ENCODE measurements around the gene FAM9B. TPM values are rescaled to one million over a fixed set of nuclear protein-coding genes. Genes with fewer than 3 reads are reported as not detected.
"Not testable (repeated sequence)": the region's sequence is repeated elsewhere in the genome, so short reads cannot be mapped to it uniquely, and the experiment has no call there.

FAM9B gene
- not detected in 2 replicates for total RNA-seq (2014; rRNA removed; shearing (Covaris generic))

- DNase-seq (ENCODE audit: low spot score): no peak
Measured at GRCh38 chrX:9033989-9034388, at the start of gene FAM9B. TSS of gene FAM9B (minus strand) at chrX:9034127. CDS start at chrX:9032986, 1,141 bp downstream.

DNA sequence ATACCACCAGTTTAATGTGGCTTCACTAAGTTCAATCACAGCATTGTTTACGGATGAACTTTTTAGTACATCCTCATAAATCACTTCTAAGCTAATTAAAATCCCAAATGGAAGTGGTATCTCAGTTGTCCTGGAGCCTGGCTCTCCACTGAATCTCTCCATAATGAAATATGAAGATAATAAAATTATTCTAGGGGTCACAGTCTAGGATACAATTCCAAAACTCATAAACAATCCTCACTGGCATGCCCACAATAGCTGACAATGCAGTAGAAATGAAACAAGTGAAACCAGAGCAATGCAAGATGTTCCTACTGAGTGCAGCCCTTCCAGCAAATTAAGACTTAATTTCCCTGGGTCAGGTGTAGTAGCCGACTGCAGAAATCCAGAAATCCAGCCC is 47.3 kb upstream of the FAM9B start:
- DNase-seq (ENCODE audit: low spot score): no peak

DNA sequence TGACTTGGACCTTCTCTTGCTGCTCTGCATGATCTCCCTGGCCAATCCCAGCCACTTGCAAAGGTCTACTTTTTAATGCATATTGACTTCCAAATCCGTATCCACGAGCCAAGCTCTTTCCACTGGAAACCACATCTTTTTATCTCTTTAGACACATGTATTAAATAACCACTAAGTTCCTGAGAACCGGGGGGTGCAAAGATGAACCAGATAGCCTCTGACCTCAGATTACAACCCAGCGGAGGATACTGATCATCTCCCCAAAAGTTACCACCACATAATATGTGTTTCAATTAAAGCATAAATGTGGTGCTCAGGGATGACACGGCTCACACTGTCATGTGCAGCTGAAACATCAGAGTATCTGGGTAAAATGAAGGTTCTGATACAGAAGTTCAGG is 40.4 kb upstream of the FAM9B start:
- DNase-seq (ENCODE audit: low spot score): no peak

GRCh38 chrX:9072281-9072680 is 38.4 kb upstream of the FAM9B start:
- no peak for DNase-seq (ENCODE audit: low spot score)

- DNase-seq (ENCODE audit: low spot score): peak; percentile 25
Measured at GRCh38 chrX:9071031-9071650, 37.2 kb upstream of the FAM9B start.

DNA sequence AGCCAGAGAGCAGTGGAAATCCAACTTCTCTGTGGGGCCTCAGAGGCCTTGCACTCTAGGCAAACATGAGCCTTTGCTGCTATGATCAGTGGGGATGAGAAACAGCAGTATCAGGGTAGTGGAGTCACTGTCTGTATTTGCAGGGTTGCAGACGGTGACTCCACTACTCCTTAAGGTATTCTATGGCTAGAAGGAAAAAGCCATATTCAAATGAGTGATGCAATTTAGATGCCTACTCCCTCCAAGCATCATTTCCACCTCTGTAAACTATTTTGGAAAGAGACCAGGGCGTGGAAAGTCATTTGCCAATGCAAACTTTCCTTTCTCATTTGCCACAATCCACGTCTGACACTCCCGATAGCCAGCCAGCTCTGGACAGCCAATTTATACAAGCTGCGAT is 35.6 kb upstream of the FAM9B start:
- no peak for DNase-seq (ENCODE audit: low spot score)

GRCh38 chrX:9064694-9065093 is 30.8 kb upstream of the FAM9B start:
- DNase-seq (ENCODE audit: low spot score): no peak

GRCh38 chrX:9062641-9063040 is 28.7 kb upstream of the FAM9B start:
- DNase-seq (ENCODE audit: low spot score): no peak

- DNase-seq (ENCODE audit: low spot score): no peak
Measured at GRCh38 chrX:9055354-9055753, 21.4 kb upstream of the FAM9B start.

- DNase-seq (ENCODE audit: low spot score): no peak
Measured at GRCh38 chrX:9052081-9052480, 18.2 kb upstream of the FAM9B start.

DNA sequence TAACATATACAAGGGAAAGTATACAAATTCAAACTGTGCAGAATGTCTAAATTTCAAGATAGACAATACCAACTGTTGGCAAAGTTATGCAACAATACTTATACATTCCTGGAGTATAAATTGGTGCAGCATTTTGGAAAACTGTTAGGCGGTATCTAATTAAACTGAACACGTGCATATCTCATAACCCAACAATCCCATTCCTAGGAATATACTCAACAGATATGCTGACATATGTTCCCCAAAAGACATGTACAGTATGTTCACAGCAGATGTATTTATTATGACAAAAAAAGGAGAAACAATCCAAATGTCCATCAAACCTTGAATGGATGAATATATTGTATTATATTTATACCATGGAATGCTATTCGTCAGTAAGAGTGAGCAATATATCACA is 16.4 kb upstream of the FAM9B start:
- DNase-seq (ENCODE audit: low spot score): no peak

- no peak for DNase-seq (ENCODE audit: low spot score)
Measured at GRCh38 chrX:9048801-9049200, 14.9 kb upstream of the FAM9B start.

- no peak for DNase-seq (ENCODE audit: low spot score)
Measured at GRCh38 chrX:9038244-9038643, 4.3 kb upstream of the FAM9B start.

- DNase-seq (ENCODE audit: low spot score): no peak
Measured at GRCh38 chrX:9037296-9037695, 3.4 kb upstream of the FAM9B start.

- DNase-seq (ENCODE audit: low spot score): no peak
Measured at GRCh38 chrX:9033586-9033985, 341 bp downstream of the FAM9B start.

- no peak for DNase-seq (ENCODE audit: low spot score)
Measured at GRCh38 chrX:9033179-9033578, 748 bp downstream of the FAM9B start.

- no peak for DNase-seq (ENCODE audit: low spot score)
Measured at GRCh38 chrX:9023293-9023692, 10.6 kb downstream of the FAM9B start.

GRCh38 chrX:9019151-9019550 is 14.8 kb downstream of the FAM9B start:
- no peak for DNase-seq (ENCODE audit: low spot score)

- DNase-seq (ENCODE audit: low spot score): not testable (repeated sequence)
Measured at GRCh38 chrX:9018332-9018731, 15.6 kb downstream of the FAM9B start.

DNA sequence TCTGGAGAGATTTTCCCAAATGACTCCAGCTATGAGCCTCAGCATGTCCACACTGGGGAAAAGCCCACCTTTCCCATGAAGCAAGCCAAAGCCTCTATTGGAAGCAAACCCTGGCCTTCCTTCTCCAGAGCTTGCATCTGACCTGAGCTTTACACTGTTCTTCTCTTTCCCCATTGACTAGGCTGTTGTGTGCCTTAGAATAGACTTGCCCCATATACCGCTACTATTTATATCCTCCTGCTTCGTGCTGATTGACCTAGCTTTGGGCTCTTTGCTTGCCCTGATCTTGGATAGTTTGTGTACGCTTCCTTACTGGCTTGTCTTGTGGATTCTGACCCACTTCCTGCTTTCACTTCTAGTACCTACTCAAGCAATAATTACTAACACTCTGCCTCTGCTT is 30.9 kb downstream of the FAM9B start:
- no peak for DNase-seq (ENCODE audit: low spot score)

DNA sequence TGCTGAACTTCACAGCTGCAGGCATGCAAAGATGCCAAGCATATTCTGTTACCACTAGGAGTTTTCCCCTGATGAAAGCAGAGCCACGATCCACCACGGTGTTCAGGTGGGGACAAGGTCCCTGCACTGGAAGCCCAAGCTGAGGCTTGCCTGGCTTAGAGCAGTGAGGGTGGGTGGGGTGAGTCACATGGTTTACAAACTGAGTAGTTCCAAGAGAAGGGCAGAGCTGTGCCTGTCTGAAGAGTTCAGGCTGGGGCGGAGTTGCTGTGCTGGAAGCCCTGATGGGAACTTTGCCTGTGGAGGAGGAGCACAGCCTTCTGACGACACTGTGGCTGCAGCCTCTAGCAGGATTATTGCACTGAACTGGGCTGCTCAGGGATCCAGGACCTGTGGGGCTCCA is 45.5 kb downstream of the FAM9B start:
- DNase-seq (ENCODE audit: low spot score): peak; percentile 1

GRCh38 chrX:8987672-8988250 is 46.2 kb downstream of the FAM9B start:
- DNase-seq (ENCODE audit: low spot score): no peak

DNA sequence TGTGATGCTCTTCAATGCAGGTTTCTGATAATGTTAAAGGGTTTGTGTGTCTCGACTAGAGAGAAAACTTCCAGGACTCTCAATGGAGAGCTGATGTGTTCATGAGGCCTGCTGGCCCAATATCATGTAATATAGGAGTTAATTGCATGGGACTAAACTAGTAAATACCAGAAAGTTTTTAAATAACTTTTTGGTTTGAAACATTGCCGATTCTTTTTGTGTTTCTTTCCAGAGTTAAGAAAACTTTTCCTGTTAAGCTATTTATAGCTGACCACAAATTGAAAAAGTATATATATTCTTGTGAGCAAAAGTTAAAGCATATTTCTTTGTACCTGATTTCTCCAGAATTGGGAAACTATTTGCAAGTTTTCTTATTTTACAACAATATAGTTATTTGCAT is 49.7 kb downstream of the FAM9B start:
- no peak for DNase-seq (ENCODE audit: low spot score)

- no peak for DNase-seq (ENCODE audit: low spot score)
Measured at GRCh38 chrX:8981723-8982122, 52.2 kb downstream of the FAM9B start.

Measured in A172 (cell line).